Activated naive CD4-positive, alpha-beta T cell treated with Interleukin-2 at 50 U/mL for 16 hours (primary cell): ENCODE data around the gene MTAP.

Experiments used
- DNase-seq: peaks from one replicate; pipeline ENCODE4 v3.0.0-alpha.2; 2020

The MTAP gene

GRCh38 chr9:21802418-21803000 is at the start of gene MTAP:
Gene MTAP (plus strand): TSS chr9:21802636. CDS start chr9:21802749, 113 bp downstream.
- peak; percentile 78 for DNase-seq

- no peak for DNase-seq
These were observed 48.9 kb upstream of the MTAP start for GRCh38 chr9:21753523-21753922.

- DNase-seq = no peak
These were observed 47.7 kb upstream of the MTAP start for GRCh38 chr9:21754741-21755140.

GRCh38 chr9:21758540-21758939 is 43.9 kb upstream of the MTAP start:
- DNase-seq = no peak

GRCh38 chr9:21761309-21761901 is 41.0 kb upstream of the MTAP start:
- no peak for DNase-seq

- no peak for DNase-seq
These were observed 40.4 kb upstream of the MTAP start for GRCh38 chr9:21762064-21762463.

- DNase-seq = no peak
These were observed 37.6 kb upstream of the MTAP start for GRCh38 chr9:21764846-21765245.

- DNase-seq = no peak
These were observed 36.3 kb upstream of the MTAP start for GRCh38 chr9:21766096-21766495.

- DNase-seq = no peak
These were observed 31.4 kb upstream of the MTAP start for GRCh38 chr9:21770871-21771560.

GRCh38 chr9:21777701-21778100 is 24.7 kb upstream of the MTAP start:
- DNase-seq = no peak

GRCh38 chr9:21778304-21778703 is 24.1 kb upstream of the MTAP start:
- no peak for DNase-seq

- DNase-seq = no peak
These were observed 23.0 kb upstream of the MTAP start for GRCh38 chr9:21779397-21779796.

- no peak for DNase-seq
These were observed 20.8 kb upstream of the MTAP start for GRCh38 chr9:21781656-21782055.

- no peak for DNase-seq
These were observed 20.2 kb upstream of the MTAP start for GRCh38 chr9:21782205-21782604.

- no peak for DNase-seq
These were observed 13.7 kb upstream of the MTAP start for GRCh38 chr9:21788752-21789151.

- DNase-seq = peak; percentile 54
These were observed 12.8 kb upstream of the MTAP start for GRCh38 chr9:21789541-21790037.

- no peak for DNase-seq
These were observed 7.0 kb upstream of the MTAP start for GRCh38 chr9:21795483-21795882.

- DNase-seq = no peak
These were observed 5.7 kb upstream of the MTAP start for GRCh38 chr9:21796768-21797167.

GRCh38 chr9:21800931-21801682 is 1.3 kb upstream of the MTAP start:
- DNase-seq = no peak

GRCh38 chr9:21801683-21802417 is 586 bp upstream of the MTAP start:
- DNase-seq = no peak

GRCh38 chr9:21803649-21804048 is 1.2 kb downstream of the MTAP start:
- no peak for DNase-seq

GRCh38 chr9:21804331-21804730 is 1.9 kb downstream of the MTAP start:
- DNase-seq = no peak

GRCh38 chr9:21804791-21805190 is 2.4 kb downstream of the MTAP start:
- DNase-seq = no peak
